Right lobe of liver (tissue), 6 donors: Measurements from ENCODE around the gene MAMDC4. TPM values are rescaled to one million over a fixed set of nuclear protein-coding genes. Genes with fewer than 3 reads are reported as not detected.

ENCODE experiments used
- ATAC-seq, 4 donors: fragments of 200-7000 bp; cut with Tn5 transposase; one replicate each; pipeline ENCODE4 v1.9.1; 2020; ENCODE audit warnings: mild to moderate bottlenecking in 4 of 4, moderate library complexity in 4 of 4
- DNase-seq, 3 donors: peaks; one replicate each; pipeline ENCODE4 v3.0.0-alpha.2; 2020
- H3K27ac ChIP-seq, 3 donors: fragments of 200-600 bp; one replicate each; pipeline ENCODE4 v1.8.0; 2022
- H3K27me3 ChIP-seq, 2 donors: fragments of 200-600 bp; one replicate each; pipeline ENCODE4 v1.8.0; 2022
- H3K36me3 ChIP-seq, 4 donors: fragments of 200-600 bp; sonication (generic) in 1 of 4; one replicate each; pipeline versions ENCODE4 v1.5.1 to v1.8.0; 2017 to 2022; ENCODE audit warnings: control low read depth in 1 of 4
- H3K4me1 ChIP-seq, 4 donors: fragments of 200-600 bp; sonication (generic) in 1 of 4; one replicate each; pipeline versions ENCODE4 v1.5.1 to v1.8.0; 2017 to 2022; ENCODE audit warnings: control low read depth in 1 of 4
- H3K4me3 ChIP-seq, 3 donors: fragments of 200-600 bp; one replicate each; pipeline ENCODE4 v1.8.0; 2022
- H3K9me3 ChIP-seq, 4 donors: fragments of 200-600 bp; sonication (generic) in 1 of 4; one replicate each; pipeline versions ENCODE4 v1.5.1 to v1.8.0; 2017 to 2022; ENCODE audit warnings: control low read depth in 1 of 4
- CTCF ChIP-seq, 4 donors: fragments of 200-600 bp in 3 of 4; fragments of 450-650 bp in 1 of 4; IDR thresholded peaks; one replicate each; pipeline versions ENCODE4 v1.5.1 to v1.8.0; 2016 to 2022; ENCODE audit warnings: antibody characterized with exemption in 4 of 4, mild to moderate bottlenecking in 2 of 4
- POLR2A ChIP-seq: fragments of 450-650 bp; IDR thresholded peaks from one replicate; pipeline ENCODE4 v1.6.1; 2017; ENCODE audit warnings: antibody characterized with exemption, mild to moderate bottlenecking
- WGBS: methylation state at CpG from one replicate; pipeline ENCODE4 v1.1.6; 2018; ENCODE audit warnings: low coverage, low lambda C conversion rate; ENCODE audit not compliant: insufficient coverage; ENCODE audit errors: missing lambda C conversion rate; 5-methylcytosine and 5-hydroxymethylcytosine counted together
- intact Hi-C, 2 donors: fragments of 100-400 bp; cut with DNase I; formaldehyde crosslinking; loops; one replicate each; pipeline versions ENCODE4 v1.11.2 to v1.14.1; 2022
- total RNA-seq, 6 experiments: library from RNA; depleted of rRNA in 2 of 6; stranded (reverse); fragments of >200 nt in 2 of 6; fragmentation: NEBNext Ultra II Directional in 3 of 6; extraction: Animal tissue kit (Norgen Biotek cat#: 25700) in 3 of 6; gene quantifications; one replicate each; pipeline versions ENCODE4 v1.1.0 to v1.2.4, GENCODE V29; 2016 to 2023
- donor health status: DM: no; HTN: yes; CAD: no.
- donor health status: DM: no; HTN: no; CAD: no.
- donor health status: DM: no; HTN: no; CAD: no.
- donor health status: DM: no; HTN: yes; CAD: no.
- donor health status: DM: no; HTN: yes; CAD: no.

MAMDC4 gene
- total RNA-seq, 6 experiments from 2014 or later, result 5.7 to 27.9 (median 22.5) TPM

- Histone ChIP-seq H3K9me3 (no peaks in the 10 kb centered on the region), H3K27me3 (no peaks in the 10 kb centered on the region), H3K27ac (no peak overlapping the region), H3K4me1 (peaks cover 0 to 42% (median 20%) of the 10 kb centered on the region in 4 donors), H3K4me3 (no peak overlapping the region), H3K36me3 (peaks cover 0 to 4% (median 0%) of the 10 kb centered on the region in 4 donors)
- no peak for ATAC-seq
- peak in 2 of 3 donors; percentile 21 to 47 for DNase-seq
- TF ChIP-seq POLR2A (no peak), CTCF (IDR thresholded peaks at IDR 0.05) (no peak)
- no CpG with 5 or more reads among the region's 26 CpGs for WGBS
- intact Hi-C loops, result no loop called here
Observed at GRCh38 chr9:136855461-136856078, 3.4 kb downstream of the MAMDC4 start.

DNA sequence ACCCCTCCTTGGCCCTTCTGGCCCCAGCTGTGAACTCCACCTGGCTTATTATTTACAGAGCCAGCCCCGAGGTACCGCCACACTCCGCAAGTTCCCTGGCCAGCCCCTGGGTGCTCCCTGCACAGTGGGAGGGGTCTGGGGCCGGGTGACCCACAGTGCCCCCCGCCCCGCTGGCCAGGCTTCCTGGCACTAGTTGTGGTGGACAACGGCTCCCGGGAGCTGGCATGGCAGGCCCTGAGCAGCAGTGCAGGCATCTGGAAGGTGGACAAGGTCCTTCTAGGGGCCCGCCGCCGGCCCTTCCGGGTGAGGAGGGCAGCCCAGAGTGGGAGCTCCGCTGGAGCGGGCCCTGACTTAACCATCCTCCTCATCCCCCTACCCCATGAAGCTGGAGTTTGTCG lies 3.9 kb downstream of the MAMDC4 start:
- intact Hi-C loops, result no loop called here
- peaks cover 0 to 2% (median under 1%) of the 10 kb centered on the region in 4 donors for H3K36me3 ChIP-seq
- ATAC-seq (no peak), DNase-seq (peak in 2 of 3 donors; percentile 28 to 48)
- H3K4me3 ChIP-seq, result no peak overlapping the region
- TF ChIP-seq CTCF (IDR thresholded peaks at IDR 0.05), result no peak
- no peak for TF ChIP-seq POLR2A
- H3K9me3 ChIP-seq, result no peaks in the 10 kb centered on the region
- peaks cover 0 to 38% (median 17%) of the 10 kb centered on the region in 4 donors for H3K4me1 ChIP-seq
- no peaks in the 10 kb centered on the region for H3K27me3 ChIP-seq
- WGBS, result no CpG with 5 or more reads among the region's 15 CpGs
- H3K27ac ChIP-seq, result no peak overlapping the region

DNA sequence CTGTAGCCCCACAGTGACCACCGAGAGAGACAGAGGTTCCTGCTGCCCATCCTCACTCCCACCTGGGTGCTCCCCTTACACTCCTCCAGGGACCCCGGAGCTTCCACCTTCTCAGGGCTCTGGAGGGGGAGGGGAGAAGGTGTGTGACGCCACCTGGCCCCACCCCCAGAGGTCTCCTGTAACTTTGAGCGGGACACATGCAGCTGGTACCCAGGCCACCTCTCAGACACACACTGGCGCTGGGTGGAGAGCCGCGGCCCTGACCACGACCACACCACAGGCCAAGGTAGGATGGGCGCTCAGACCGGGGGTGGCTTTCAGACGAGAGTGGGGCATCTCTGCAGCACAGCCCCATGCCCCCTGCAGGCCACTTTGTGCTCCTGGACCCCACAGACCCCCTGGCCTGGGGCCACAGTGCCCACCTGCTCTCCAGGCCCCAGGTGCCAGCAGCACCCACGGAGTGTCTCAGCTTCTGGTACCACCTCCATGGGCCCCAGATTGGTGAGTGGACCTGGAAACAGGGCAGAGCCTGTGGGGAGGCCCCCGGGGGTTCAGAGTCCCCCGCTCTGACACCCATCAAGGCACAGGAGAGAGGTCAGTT lies 4.5 kb downstream of the MAMDC4 start:
- Histone ChIP-seq H3K27ac (no peak overlapping the region), H3K4me1 (peaks cover 0 to 32% (median 14%) of the 10 kb centered on the region in 4 donors), H3K4me3 (no peak overlapping the region), H3K9me3 (no peaks in the 10 kb centered on the region), H3K36me3 (peaks cover 0 to 6% (median 4%) of the 10 kb centered on the region in 4 donors), H3K27me3 (no peaks in the 10 kb centered on the region)
- TF ChIP-seq POLR2A, result no peak
- TF ChIP-seq CTCF (IDR thresholded peaks at IDR 0.05), result peak in 1 of 4 donors; percentile 2
- ATAC-seq (no peak), DNase-seq (peak in 1 of 3 donors; percentile 53)
- no CpG with 5 or more reads among the region's 14 CpGs for WGBS
- intact Hi-C loops, result no loop called here

- intact Hi-C loops, result no loop called here
- WGBS, result no CpG with 5 or more reads among the region's 19 CpGs
- H3K9me3 ChIP-seq, result no peaks in the 10 kb centered on the region
- peaks cover 0 to 28% (median 12%) of the 10 kb centered on the region in 4 donors for H3K4me1 ChIP-seq
- no peak overlapping the region for H3K4me3 ChIP-seq
- H3K36me3 ChIP-seq, result peaks cover 0 to 11% (median 7%) of the 10 kb centered on the region in 4 donors
- H3K27ac ChIP-seq, result no peak overlapping the region
- TF ChIP-seq CTCF (IDR thresholded peaks at IDR 0.05) (no peak), POLR2A (no peak)
- H3K27me3 ChIP-seq, result no peaks in the 10 kb centered on the region
- peak; percentile 35 to 57 (median 53) for DNase-seq
- no peak for ATAC-seq
Observed at GRCh38 chr9:136857166-136857565, 5.0 kb downstream of the MAMDC4 start.
